Spleen (tissue), 13 donors: ENCODE results near the gene THAP12. TPM values are rescaled to one million over a fixed set of nuclear protein-coding genes. Genes with fewer than 3 reads are reported as not detected.

ENCODE experiments used
- DNase-seq: peaks from one replicate; pipeline ENCODE4 v3.0.0-alpha.2; 2020
- H3K27ac ChIP-seq, 8 donors: fragments of 200-600 bp; sonication (generic) in 7 of 8; 1 replicate in 4 of 8; 2 replicates in 4 of 8; pipeline versions ENCODE4 v1.5.0 to v1.8.0; 2016 to 2021; ENCODE audit warnings: inconsistent platforms in 4 of 8, mild to moderate bottlenecking in 4 of 8, moderate library complexity in 1 of 8
- H3K27me3 ChIP-seq, 7 donors: fragments of 200-600 bp; sonication (generic) in 6 of 7; replicated peaks in 1 of 7; 1 replicate in 4 of 7; 2 replicates in 3 of 7; pipeline versions ENCODE4 v1.5.0 to v1.8.0; 2016 to 2021; ENCODE audit warnings: inconsistent platforms in 3 of 7, mild to moderate bottlenecking in 1 of 7
- H3K36me3 ChIP-seq, 6 donors: fragments of 200-600 bp; sonication (generic) in 5 of 6; 1 replicate in 4 of 6; 2 replicates in 2 of 6; pipeline versions ENCODE4 v1.5.0 to v1.8.0; 2016 to 2021; ENCODE audit warnings: inconsistent platforms in 2 of 6
- H3K4me1 ChIP-seq, 6 donors: fragments of 200-600 bp; sonication (generic) in 5 of 6; 1 replicate in 3 of 6; 2 replicates in 3 of 6; pipeline versions ENCODE4 v1.5.0 to v1.8.0; 2016 to 2021; ENCODE audit warnings: inconsistent platforms in 3 of 6
- H3K4me3 ChIP-seq, 8 donors: fragments of 200-600 bp; sonication (generic) in 7 of 8; 1 replicate in 4 of 8; 2 replicates in 4 of 8; pipeline versions ENCODE4 v1.5.0 to v1.8.0; 2016 to 2021; ENCODE audit warnings: inconsistent platforms in 4 of 8, mild to moderate bottlenecking in 4 of 8, moderate library complexity in 2 of 8
- H3K9me3 ChIP-seq, 8 donors: fragments of 200-600 bp; sonication (generic) in 7 of 8; 1 replicate in 4 of 8; 2 replicates in 4 of 8; pipeline versions ENCODE4 v1.5.0 to v1.8.0; 2016 to 2021; ENCODE audit warnings: inconsistent platforms in 4 of 8
- POLR2A ChIP-seq, 3 donors: fragments of 450-650 bp; IDR thresholded peaks; one replicate each; pipeline ENCODE4 v1.5.1; 2017; ENCODE audit warnings: antibody characterized with exemption in 3 of 3, mild to moderate bottlenecking in 1 of 3
- POLR2AphosphoS5 ChIP-seq, 3 donors: sonication (generic); formaldehyde crosslinking; IDR thresholded peaks; one replicate each; pipeline ENCODE4 v1.5.1; 2017; ENCODE audit warnings: antibody characterized with exemption in 3 of 3
- WGBS, 5 donors: extraction: QIAGEN DNeasy Blood & Tissue Kit in 3 of 5; methylation state at CpG; one replicate each; pipeline versions ENCODE4 v1.1.5 to v1.1.7; 2013 to 2018; 5-methylcytosine and 5-hydroxymethylcytosine counted together
- intact Hi-C: fragments of 100-400 bp; cut with DNase I; formaldehyde crosslinking; loops from one replicate; pipeline ENCODE4 v1.15.0; 2023; ENCODE audit warnings: low total_unique reads
- long read RNA-seq, 2 donors: transcript quantifications; one replicate each; lab custom pipeline, GENCODE V29; 2026
- polyA plus RNA-seq, 3 donors: library from polyadenylated mRNA; stranded (reverse); fragments of 200-250 nt; gene quantifications; one replicate each; pipeline ENCODE4 v1.2.1, GENCODE V29; 2013
- total RNA-seq, 7 donors: library from RNA; depleted of rRNA in 3 of 7; stranded (reverse); fragments of >200 nt in 3 of 7; fragmentation: NEBNext Ultra II Directional in 4 of 7; extraction: Animal tissue kit (Norgen Biotek cat#: 25700) in 4 of 7; gene quantifications; one replicate each; pipeline versions ENCODE4 v1.1.0 to v1.2.1, GENCODE V29; 2016 to 2021
- TF ChIP-seq, protein P1 (sequence below), 11 experiments: fragments of 200-600 bp in 7 of 11; fragments of 450-650 bp in 4 of 11; sonication (generic) in 4 of 11; IDR thresholded peaks in 8 of 11; conservative IDR thresholded peaks in 3 of 11; 1 replicate in 7 of 11; 2 replicates in 4 of 11; pipeline versions ENCODE4 v1.4.0 to v1.8.0; 2016 to 2021; ENCODE audit warnings: antibody characterized with exemption in 11 of 11, inconsistent platforms in 4 of 11, mild to moderate bottlenecking in 1 of 11
- donor health status: healthy with polysubstance abuse.
- donor health status: DM: no; HTN: no; CAD: no; lungs with moderate emphysema.
- donor health status: DM: no; HTN: no; CAD: no.
- donor health status: Bipolar disorder and iron deficiency.
- donor health status: healthy.
- donor health status: DM: no; HTN: no; CAD: no.
- donor health status: DM: yes; HTN: yes; CAD: no.

THAP12 gene, protein sequence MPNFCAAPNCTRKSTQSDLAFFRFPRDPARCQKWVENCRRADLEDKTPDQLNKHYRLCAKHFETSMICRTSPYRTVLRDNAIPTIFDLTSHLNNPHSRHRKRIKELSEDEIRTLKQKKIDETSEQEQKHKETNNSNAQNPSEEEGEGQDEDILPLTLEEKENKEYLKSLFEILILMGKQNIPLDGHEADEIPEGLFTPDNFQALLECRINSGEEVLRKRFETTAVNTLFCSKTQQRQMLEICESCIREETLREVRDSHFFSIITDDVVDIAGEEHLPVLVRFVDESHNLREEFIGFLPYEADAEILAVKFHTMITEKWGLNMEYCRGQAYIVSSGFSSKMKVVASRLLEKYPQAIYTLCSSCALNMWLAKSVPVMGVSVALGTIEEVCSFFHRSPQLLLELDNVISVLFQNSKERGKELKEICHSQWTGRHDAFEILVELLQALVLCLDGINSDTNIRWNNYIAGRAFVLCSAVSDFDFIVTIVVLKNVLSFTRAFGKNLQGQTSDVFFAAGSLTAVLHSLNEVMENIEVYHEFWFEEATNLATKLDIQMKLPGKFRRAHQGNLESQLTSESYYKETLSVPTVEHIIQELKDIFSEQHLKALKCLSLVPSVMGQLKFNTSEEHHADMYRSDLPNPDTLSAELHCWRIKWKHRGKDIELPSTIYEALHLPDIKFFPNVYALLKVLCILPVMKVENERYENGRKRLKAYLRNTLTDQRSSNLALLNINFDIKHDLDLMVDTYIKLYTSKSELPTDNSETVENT
- total RNA-seq (10 to 100 TPM; 37.6 to 51.8 (median 44.0) TPM), polyA plus RNA-seq (10 to 100 TPM; 28.4 to 36.8 (median 29.5) TPM)
- long read RNA-seq, donor 1, transcript THAP12-201 (5 exons, 3,300 nt) = major isoform, 6 of 9 reads
- long read RNA-seq, donor 1, partial matches to known transcripts = 0 of 9 reads
- long read RNA-seq, donor 1, other reads (novel, unspliced or antisense) = 0 of 9 reads
- long read RNA-seq, donor 2, partial matches to known transcripts = 0 of 4 reads
- long read RNA-seq, donor 2, other reads (novel, unspliced or antisense) = 0 of 4 reads

DNA sequence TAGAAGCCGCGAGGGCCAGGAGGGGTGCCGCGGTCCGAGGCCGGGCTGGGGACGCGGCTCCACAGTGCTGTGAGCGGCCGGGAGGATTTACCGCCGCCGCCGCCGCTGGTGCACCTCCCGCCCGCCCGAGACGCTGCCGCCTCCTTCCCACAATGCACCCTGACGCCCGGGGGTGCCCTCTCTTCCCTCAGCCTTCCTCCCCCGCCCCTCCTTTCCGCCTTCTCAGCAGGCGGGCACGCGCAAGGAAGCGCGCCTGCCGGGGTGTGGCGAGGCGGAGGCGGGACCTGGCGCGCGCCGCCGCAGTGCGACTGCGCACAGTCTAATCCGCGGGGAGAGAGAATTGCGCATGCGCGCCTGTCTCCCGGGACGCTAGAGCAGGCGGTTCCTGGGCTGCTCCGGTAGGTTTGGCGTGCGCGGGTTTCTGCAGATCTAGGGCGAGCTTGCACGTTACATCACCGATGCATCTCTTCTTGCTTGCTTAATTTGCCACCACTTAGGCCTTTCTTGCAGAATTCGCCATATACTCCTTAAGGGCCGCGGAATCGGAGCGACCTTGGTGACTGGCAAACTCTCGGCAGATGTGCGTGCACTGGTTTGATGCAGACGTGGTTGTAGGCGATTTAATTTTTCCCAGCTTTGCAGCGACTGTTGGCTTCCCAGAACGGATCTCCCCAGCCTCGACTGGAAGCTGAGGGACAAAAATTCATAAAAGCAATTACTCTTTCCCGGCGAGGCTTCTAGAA, at the start of gene THAP12, which contains the start of gene GVQW3:
TSS of gene THAP12 (minus strand) at position 156 of the 743 bp plus-strand sequence. CDS start 296 bp downstream, outside the sequence.
TSS of gene GVQW3 (plus strand) at position 347 of the 743 bp plus-strand sequence. CDS start 506 bp downstream, outside the sequence.
- Histone ChIP-seq H3K4me1 (peaks cover 23 to 79% (median 60%) of the 10 kb centered on the region in 6 donors), H3K9me3 (no peaks in the 10 kb centered on the region), H3K27me3 (no peaks in the 10 kb centered on the region), H3K4me3 (peak within 1 kb of the TSS; percentile 72 to 99 (median 92)), H3K27ac (peak within 1 kb of the TSS; percentile 75 to 95 (median 90)), H3K36me3 (peaks cover 0 to 3% (median 0%) of the 10 kb centered on the region in 6 donors)
- WGBS, 5 donors = 0 to 1% (median 1%) methylated on average over 39 to 69 of the region's 69 CpGs
- DNase-seq = peak; percentile 99
- TF ChIP-seq, protein P1, sequence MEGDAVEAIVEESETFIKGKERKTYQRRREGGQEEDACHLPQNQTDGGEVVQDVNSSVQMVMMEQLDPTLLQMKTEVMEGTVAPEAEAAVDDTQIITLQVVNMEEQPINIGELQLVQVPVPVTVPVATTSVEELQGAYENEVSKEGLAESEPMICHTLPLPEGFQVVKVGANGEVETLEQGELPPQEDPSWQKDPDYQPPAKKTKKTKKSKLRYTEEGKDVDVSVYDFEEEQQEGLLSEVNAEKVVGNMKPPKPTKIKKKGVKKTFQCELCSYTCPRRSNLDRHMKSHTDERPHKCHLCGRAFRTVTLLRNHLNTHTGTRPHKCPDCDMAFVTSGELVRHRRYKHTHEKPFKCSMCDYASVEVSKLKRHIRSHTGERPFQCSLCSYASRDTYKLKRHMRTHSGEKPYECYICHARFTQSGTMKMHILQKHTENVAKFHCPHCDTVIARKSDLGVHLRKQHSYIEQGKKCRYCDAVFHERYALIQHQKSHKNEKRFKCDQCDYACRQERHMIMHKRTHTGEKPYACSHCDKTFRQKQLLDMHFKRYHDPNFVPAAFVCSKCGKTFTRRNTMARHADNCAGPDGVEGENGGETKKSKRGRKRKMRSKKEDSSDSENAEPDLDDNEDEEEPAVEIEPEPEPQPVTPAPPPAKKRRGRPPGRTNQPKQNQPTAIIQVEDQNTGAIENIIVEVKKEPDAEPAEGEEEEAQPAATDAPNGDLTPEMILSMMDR (IDR thresholded peaks at IDR 0.05 in 8 of 11, conservative IDR thresholded peaks at IDR 0.05 in 3 of 11) = peak in 5 of 11 experiments; percentile 3 to 53 (median 40)
- TF ChIP-seq POLR2A (IDR thresholded peaks at IDR 0.05) = peak in 1 of 3 donors; percentile 80
- TF ChIP-seq POLR2AphosphoS5 (IDR thresholded peaks at IDR 0.05) = peak; percentile 92 to 97 (median 96)
- intact Hi-C loops = loop anchor here (5.0 kb wide), 1 partner anchor 61 kb away; no protein-coding TSS in a partner anchor

DNA sequence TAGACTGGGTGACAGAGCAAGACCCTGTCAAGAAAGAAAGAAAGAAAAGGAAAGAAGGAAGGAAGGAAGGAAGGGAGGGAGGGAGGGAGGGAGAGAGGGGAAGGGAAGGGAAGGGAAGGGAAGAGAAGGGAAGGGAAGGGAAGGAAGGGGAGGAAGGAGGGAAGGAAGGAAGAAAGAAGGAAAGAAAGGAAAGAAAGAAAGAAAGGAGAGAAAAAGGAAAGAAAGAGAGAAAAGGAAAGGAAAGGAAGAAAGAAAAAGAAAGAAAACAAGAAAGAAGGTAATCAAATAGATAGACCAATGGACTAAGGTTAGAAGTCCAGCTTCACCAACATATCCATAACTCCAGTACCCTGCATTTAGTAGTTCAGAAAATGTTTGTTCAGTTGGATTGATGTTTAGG, 45.7 kb upstream of the THAP12 start:
- no peak overlapping the region for H3K4me3 ChIP-seq
- TF ChIP-seq, protein P1 (IDR thresholded peaks at IDR 0.05 in 8 of 11, conservative IDR thresholded peaks at IDR 0.05 in 3 of 11) = no peak
- TF ChIP-seq POLR2A (IDR thresholded peaks at IDR 0.05) (no peak), POLR2AphosphoS5 (IDR thresholded peaks at IDR 0.05) (no peak)
- no peak for DNase-seq
- no peaks in the 10 kb centered on the region for H3K4me1 ChIP-seq
- intact Hi-C loops = no loop called here
- no peaks in the 10 kb centered on the region for H3K27me3 ChIP-seq
- no peak overlapping the region for H3K27ac ChIP-seq
- H3K9me3 ChIP-seq = no peaks in the 10 kb centered on the region
- H3K36me3 ChIP-seq = no peaks in the 10 kb centered on the region

DNA sequence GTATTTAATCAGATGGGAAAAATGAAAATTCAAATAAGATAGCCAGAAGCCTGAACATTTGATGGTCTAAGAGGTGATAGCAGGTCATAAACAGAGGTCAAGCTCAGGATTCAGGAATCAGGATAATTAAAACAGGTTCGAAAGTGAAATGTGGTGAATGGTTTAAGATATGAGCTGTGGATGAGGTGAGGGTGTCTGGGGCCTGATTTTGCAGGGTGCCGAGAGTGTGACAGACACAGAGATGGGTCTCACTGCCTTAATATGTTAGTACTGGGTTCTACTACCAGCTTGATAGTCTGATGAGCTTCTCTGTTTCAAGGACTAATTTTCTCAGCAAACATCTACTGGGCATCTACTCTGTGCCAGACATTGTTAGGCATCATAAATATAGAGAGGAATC, 44.0 kb upstream of the THAP12 start:
- no peak for DNase-seq
- H3K9me3 ChIP-seq = no peaks in the 10 kb centered on the region
- H3K36me3 ChIP-seq = no peaks in the 10 kb centered on the region
- TF ChIP-seq, protein P1 (IDR thresholded peaks at IDR 0.05 in 8 of 11, conservative IDR thresholded peaks at IDR 0.05 in 3 of 11) = no peak
- TF ChIP-seq POLR2A (IDR thresholded peaks at IDR 0.05) (no peak), POLR2AphosphoS5 (IDR thresholded peaks at IDR 0.05) (no peak)
- H3K27ac ChIP-seq = no peak overlapping the region
- no peaks in the 10 kb centered on the region for H3K27me3 ChIP-seq
- no peak overlapping the region for H3K4me3 ChIP-seq
- no peaks in the 10 kb centered on the region for H3K4me1 ChIP-seq
- 82 to 92% (median 84%) methylated on average over 2 of the region's 2 CpGs for WGBS, 5 donors
- intact Hi-C loops = no loop called here
